Measurements from ENCODE around the gene KLK11.

The KLK11 gene, protein sequence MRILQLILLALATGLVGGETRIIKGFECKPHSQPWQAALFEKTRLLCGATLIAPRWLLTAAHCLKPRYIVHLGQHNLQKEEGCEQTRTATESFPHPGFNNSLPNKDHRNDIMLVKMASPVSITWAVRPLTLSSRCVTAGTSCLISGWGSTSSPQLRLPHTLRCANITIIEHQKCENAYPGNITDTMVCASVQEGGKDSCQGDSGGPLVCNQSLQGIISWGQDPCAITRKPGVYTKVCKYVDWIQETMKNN

DNA sequence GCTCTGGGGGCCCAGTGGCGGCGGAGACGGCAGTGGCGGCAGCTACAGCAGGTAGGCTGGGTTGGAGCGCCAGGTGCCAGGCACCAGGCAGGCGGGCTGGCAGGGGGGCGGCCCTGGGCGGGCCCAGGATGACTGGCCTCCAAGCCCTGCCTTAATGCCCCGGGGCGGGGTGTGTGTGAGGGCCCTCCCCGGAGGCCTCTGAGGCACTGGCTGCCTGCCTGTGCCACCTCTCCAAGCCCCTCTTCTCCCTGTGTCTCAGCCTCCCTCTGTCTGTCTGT is at the start of gene KLK11:
Gene KLK11, minus strand, starts transcription at position 63 of the 278 bp plus-strand sequence. CDS start 985 bp downstream, outside the sequence.
- DNase-seq = peak; percentile 72

DNA sequence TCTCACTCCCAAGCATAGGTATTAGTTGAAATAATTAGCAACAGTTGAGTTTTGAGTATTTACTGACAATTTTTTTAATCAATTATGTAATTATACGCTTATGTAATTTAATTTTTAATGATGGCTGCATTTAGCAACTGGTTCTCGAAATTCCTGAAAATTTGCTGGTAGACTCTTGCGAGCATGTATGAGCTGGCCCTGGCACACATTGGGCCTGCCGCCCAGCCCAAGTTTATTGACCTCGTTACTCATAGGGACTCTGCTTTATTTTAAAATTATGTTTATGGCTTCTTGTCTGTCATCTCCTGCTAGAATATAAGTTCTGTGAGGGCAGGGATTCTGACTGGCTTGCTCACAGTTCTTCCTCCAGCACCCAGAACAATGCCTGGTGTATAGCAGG is 49.6 kb upstream of the KLK11 start:
- DNase-seq = no peak

DNA sequence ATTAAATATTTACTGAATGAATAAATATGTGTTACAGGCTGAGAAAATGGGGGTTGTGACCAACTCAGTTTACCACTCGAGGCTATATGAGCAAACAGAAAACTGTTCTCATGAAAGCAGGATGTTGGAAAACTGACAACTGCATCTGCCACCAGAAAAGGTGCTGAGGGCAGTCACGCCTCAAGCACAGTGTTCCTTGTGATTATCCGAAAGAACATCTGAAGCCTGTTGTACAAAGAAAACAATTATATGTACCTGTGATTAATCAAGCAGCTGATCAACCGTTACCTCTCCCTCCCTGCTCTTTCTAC is 44.6 kb upstream of the KLK11 start:
- peak; percentile 76 for DNase-seq

DNA sequence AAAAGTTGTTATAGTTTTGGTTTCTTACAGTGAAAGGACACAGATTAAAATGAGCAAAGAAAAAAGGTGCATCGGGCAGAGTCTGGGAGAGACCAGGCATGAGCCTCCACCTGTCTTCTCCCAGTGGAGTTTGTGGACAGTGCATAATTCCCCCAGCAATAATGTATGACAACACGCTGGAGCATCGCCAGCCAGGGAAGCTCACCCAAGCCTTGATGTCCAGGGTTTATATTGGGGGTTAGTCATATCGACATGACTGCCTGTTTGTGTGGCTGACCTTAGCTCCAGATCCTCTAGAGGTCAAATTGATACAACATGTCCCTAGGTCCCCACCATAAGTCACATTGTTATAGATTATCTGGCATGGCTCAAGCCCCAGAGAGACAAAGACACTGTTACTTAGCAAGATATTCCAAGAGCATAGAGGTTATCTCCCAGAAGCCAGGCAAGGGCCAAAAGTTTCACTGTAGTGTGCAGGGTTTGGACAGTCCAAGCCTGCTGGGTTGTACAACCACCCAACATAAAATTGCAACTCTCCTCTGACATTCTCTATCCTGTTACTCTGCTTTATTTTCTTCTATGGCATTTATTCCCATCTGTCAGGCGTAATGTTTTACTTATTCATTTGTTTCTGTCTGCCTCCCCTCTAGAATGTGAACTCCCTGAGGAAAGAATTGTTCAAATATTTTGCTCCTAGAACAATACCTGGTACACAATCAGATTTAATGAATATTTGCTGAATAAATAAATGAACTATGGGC is 44.1 kb upstream of the KLK11 start:
- DNase-seq = peak; percentile 17

DNA sequence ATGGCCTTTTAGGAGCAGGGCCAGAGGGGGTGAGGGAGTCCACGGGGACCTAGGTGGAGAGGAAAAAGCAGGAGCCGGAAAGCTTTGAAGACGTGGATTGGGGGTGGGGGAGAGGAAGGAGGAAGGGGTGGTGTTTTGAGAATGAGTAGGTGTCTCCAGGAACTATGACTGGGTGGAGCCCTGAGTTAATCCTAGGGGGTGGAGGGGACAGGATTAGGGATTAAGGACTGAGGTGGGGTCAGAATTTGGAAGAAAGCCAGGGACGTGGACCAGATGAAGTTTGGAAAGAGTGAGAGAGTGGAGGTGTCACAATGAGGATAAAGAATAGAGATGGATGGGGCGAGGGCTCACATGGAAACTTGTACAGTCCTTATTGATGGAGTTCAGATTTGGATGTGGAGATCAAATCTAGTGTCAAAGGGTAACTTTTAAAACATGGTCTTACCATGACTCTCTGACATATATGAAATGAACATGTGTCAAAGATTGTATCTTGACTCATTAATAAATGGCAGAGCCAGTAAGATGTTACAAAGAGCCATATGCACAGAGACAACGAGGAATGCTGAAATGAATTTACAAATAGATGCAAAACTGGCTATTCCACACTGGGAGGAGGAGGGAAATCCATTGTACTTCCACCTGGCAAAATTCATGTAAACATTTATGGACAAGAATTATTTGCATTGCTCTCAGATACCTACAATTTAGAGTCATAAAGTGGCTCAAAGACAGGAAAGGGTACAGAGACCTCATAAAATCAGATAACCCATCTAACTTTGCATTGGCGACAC is 40.2 kb upstream of the KLK11 start:
- no peak for DNase-seq

DNA sequence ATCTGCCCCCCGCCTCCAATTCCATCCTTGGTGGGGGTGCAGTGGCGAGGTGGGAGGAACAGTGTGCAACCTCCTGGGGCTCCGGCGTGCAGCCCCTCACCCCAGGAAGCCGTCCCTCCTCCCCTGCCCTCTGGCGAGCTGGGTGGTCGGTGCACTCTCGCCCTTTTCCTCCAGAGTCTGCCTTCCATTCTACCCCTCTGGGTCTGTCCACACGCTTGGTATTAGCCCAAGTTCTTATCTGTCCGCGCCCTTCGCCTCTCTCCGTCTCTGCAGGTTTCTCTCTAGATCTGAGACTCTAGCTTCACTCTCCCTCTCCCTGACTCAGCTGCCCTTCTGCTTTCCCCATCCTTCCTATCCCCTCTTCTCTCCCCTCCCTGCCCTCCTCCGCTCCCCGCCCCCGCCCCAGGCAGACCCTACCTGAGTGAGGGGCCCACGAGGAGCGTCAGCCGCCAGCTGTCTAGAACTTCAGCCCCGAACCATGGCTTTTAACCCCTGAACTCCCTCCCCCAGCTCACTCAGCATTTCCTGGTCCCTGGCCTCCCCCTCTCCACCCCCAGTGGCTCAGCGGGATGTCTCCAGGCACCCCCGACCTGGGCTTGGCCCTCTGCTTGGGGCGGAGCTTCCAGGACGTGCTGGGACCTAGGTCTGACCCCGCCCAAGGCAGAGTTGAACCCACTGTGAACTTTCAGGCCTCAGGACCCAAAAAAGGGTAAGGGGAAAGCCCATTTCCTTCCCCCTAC is 39.0 kb upstream of the KLK11 start:
- no peak for DNase-seq

DNA sequence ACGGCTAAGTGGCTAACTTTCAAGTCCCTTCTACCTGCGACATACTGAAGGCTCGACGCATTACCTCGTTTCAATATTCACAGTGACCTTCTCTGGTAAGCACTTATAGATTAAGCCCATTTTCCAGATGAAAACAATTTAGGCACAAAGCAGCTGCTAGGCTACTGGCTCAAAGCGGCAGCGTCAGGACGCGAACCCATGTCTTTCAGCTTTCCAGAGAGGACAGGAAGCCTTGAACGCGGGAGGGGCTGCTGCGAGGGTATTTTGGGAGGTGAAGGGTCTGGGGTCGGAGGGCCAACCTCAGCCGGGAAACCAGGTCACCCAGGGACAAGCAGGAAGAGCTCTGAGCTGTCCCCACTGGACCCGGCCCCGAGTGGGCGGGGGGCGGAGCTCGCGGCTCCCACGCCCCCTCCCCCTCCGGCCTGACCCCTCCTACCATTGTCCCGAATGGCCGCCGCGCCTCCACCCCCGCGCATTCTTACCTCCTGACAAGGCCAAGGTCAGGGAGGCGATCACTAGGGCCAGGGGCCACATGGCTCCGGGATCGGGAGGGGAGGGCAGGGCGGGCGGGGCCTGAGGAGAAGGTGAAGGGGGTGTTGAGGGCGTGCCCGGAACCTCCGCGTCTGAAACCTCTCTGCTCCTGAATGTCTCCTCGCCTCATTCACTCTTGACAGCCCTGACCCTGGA is 38.3 kb upstream of the KLK11 start, which contains the start of gene KLK13:
Gene KLK13, minus strand, starts transcription at position 559 of the 687 bp plus-strand sequence. Its CDS starts 25 bp downstream, at position 534.
- no peak for DNase-seq

DNA sequence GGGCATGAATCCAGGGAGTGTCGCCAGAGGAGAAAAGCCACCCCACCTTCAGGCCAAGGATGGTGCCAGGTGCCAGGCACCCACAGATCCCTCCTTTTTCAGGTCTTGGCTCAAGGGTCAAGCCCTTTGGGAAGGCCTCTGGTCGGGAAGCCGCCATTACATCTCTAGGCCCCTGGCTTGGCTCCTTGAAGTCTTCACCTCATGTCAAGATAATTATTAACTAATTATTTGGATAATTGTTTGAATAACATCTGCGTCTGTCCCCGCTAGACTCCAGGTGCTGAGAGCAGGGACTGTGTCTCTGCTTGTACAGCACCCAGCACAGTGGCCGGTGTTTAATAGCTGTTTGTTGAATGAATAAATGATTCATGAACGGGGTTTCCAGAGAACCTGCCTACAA is 37.2 kb upstream of the KLK11 start:
- DNase-seq = no peak

DNA sequence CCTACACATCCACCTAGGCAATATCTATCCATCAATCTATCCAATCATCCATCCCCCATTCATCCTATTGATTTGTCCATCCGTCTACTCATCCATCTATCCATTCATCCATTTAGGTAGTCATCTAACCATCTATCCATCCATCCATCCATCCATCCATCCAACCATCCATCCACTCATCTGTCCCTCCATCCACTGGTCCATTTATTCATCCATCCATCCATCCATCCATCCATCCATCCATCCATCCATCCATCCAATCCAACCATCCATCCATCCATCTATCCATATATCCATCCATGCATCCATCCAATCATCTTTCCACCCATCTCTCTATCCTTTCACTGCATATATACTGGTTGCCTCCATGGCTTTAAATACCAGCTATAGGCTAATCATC is 34.6 kb upstream of the KLK11 start:
- no peak for DNase-seq

DNA sequence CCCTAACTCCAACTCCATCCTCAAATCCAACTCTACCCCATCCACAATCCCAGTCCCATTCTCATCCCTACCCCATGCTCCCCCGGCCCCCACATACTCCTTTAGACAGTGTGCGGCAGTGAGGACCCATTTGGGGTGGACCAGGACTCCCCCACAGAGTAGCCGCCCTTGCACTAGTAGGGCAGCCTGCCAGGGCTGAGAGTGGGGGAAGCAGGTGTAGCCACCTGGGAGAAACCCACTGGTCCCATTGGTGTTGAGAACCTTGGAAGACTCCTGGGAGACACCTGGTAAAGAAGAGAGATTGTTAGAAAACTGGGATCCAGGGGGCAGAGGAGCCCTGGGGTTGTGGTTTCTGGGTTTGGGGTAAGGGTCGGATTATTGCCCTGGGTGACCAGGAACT is 33.9 kb upstream of the KLK11 start:
- no peak for DNase-seq

DNA sequence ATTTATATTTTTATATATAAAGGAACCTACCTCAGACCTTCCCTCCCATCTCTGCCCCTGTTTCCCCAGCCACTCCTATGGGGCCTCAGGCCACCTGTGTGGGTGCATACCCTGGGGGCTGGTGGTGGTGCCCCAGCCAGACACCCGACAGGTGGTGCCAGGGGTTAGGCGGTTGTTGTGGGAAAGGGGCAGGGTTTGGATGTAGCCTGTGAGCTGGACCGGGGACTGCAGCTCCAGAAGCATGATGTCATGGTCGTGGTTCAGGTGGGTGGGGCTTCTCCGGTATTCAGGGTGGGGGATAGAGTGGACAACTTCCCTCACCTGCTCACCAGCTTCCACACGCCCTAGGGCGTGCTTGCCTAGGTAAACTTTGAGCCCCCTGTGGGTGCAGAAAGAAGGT is 33.3 kb upstream of the KLK11 start:
- no peak for DNase-seq

DNA sequence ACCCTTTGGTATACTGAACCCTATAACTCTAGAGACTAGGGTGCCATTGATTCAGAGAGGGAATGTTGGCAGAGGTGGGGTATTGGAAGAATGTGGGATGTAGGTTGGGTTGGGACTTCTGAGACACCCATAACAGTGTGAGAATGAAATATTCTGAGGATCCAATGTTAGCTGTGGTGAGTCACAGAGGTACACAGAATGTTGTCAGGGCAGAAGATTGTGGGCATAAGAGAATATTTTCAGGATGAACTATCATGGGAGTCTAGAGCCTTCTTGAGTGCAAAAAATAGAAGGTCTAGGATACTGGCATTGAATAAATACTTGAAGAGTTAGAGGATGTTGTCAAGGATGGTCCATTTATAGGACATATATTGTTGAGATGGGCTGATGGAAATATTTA is 29.4 kb upstream of the KLK11 start:
- no peak for DNase-seq

DNA sequence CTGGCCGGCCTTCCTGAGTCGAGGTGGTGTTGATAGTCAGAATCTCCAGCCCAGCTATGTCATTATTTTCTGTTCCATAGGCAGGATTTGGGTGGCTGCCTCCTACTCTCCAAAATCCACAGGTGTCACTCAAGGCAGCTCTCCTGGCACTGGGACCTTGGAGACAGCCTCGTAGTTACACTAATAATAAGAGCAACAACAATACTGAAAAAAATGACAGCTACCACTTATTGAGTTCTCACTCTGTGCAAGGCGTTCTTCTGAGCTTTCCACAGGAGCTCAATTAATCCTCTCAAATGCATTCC is 20.6 kb upstream of the KLK11 start:
- no peak for DNase-seq

DNA sequence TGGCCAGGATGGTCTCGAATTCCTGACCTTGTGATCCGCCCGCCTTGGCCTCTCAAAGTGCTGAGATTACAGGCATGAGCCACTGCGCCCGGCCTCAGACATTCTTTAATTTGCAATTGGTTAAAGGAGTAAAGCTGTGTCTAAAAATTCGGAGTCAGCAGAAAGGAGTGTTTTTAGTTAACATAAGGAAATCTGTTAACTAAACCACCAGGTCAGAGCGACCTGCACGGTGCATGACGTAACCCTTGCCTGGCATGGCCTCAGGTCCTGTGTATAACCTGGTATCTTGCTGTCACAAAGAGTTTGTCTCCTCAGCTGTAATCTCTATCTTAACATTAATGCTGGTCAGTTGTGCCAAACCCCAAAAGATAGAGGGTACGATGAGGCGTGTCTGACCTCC is 17.9 kb upstream of the KLK11 start:
- no peak for DNase-seq

DNA sequence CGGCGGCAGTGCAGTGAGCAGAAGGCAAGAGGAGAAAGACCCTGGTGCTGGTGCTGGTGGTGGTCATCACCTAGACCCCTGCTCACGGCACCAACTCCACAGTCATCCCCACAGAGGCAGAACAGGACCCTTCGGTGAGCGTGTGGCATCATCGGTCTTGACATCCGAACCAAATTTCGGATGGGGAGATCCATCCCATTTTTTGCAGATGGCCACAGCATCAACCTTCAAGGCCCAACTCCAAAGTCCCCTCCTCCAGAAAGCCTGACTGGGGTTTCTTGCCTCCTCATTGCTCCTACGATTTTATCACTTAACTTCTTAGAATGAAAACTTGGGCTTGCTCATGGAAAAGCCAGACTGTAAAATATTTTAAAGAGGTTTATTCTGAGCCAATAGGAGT is 17.1 kb upstream of the KLK11 start:
- DNase-seq = no peak

DNA sequence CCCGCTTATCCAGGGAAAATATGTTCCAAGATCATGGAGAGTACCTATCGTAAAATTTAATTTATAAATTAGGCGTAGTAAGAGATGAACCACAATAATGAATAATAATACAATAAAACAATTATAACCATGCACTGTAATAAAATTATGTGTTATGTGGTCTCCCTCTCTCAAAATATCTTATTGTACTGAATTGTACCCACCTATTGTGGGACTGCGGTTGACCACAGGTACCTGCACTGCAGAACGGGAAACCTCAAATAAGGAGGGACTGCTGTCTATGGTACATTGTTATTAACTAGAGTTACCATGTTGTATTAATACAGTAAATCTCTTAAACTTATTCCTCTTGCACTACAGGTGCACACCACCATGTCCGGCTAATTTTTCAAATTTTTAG is 13.7 kb upstream of the KLK11 start:
- no peak for DNase-seq

DNA sequence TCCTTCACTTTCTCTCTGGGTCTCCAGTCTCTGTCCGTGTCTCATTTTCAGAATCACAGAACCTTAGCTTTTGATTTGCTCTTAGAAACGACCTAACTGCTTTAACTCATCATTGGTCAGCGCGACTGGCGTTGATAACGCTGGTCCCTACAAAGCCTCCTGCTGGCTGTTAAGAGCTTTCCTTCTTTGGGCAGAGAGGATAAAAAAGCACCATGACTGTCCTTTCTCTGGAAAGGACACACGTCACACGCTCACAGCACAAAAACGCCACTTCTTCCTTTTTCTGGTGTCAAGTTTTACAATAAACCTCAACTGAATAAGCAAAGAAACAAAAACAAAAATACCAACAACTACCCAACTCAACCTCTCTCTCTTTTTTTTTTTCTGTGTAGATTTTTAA is 10.1 kb upstream of the KLK11 start:
- no peak for DNase-seq

DNA sequence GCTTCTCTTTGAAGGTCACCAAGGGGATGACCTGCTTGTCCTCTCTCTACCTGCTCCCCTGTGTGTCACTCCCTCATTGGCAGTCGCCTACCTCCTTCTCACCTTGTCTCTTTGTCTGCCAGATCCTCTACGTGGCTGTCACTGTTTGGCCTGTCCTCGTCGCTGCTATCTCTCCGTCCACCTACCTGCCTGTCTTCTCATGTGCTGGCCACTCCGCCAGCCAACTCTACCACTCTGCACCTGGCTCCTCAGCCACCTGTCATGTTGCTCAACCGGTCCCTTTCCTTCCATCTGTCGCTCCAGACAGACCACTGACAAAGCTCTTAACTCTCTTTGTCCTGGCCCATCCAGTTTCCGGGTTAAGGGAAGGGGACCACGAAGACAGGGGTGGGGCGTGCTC is 8.3 kb upstream of the KLK11 start, which contains the start of gene KLK12:
Gene KLK12, minus strand, starts transcription at position 299 of the 400 bp plus-strand sequence. CDS start 381 bp downstream, outside the sequence.
- DNase-seq = peak; percentile 60

DNA sequence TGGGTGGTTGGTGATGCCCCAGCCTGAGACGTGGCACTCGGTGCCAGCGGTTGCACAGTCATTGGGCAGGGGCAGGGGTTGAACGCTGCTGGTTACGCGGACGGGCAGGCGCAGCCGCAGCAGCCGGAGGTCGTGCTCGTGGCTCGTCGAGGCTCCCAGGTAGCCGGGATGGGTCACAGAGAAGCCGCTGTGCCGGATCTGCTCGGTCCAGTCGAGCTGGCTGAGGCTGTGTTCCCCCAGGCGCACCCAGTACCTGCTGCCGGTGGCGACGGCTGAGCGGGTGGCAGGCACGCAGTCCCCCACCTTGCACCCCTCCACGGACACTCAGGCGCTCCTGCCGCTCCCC is 5.4 kb upstream of the KLK11 start:
- no peak for DNase-seq

DNA sequence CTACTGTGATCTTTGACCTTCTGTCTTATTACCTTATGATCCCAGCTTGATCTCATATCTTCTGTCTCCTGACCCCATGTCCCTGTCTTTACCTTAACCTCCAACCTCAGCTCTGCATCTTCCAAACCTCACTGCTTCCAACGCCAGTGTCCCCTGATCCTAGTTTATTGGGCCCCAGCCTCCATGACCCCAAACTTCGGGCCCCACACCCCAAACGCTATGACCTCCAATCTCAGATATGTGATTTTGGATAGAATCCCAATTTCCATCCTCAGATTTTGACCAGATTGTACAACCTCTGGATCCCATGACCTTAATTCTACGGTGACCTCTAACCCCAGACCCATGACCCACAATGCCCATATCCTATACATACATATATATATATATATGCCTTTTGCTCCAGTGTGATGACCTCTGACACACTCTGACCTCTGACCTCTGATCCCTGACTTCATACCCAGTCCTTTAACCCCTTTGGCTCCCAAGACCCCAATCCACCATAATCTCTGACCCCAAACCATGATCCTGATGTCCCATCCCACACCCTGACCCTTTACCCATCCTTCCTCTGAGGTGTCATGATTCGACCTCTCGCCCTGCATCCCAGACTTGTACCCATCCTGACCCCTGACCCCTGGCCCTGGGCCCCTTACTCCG is 4.9 kb upstream of the KLK11 start:
- no peak for DNase-seq

DNA sequence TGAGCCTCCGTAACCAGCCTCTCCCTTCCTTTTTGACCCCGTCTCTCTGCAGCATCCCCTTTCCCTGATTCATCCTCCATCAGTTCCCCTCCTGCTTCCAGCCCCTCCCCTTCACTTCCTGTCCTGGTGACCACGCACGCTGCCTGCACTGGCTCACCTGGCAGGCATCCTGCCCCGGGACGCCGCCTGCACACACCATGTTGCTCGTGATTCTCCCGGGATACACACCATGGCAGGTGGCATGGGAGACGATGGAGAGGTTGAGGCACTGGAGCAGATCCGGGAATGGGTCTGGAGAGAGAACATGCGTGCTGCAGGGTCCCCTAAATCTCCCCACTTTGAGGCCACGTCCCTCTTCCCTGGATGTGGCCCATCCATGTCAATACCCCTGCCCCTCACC is 4.2 kb upstream of the KLK11 start:
- no peak for DNase-seq

DNA sequence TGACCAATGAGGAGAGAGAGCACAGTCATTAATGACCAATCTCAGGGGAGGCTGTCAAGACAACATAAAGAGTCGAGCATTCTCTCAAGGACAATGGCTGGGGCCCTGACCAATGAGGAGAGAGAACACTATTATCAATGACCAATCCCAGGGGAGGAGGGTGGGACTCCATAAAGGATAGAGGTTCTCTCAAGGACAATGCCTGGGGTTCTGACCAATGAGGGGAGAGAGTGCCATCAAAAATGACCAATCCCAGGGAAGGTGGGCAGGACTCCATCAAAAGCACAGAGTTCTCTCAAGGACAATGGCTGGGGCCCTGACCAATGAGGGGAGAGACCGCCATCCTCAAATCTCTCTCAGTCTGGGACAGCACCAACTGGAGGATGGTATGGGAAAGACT is 3.3 kb upstream of the KLK11 start:
- peak; percentile 10 for DNase-seq

DNA sequence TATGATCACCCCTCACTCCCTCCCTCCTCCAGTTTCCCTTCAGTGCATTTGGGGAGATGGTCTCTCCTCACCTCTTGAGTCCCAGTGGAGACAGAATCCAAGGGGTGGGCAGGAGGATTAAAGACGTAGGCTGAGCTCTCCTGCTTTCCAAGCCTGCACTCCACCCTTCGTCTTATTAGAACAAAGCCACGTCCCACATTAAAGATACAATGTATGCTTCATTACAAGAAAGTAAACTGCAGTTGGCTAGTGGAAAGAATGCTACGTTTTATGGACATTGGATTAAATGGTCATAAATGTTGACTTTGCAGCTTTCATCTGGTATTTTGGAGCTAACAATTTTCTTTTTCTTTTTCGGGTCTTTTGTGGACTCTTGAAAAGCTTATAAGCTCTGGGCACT is 1.5 kb upstream of the KLK11 start:
- DNase-seq = no peak
